Coronary artery (tissue), 2 donors: ENCODE measurements around the gene UBR4.

ENCODE experiments used
- DNase-seq: peaks from one replicate; pipeline ENCODE4 v3.0.0-alpha.2; 2017; ENCODE audit warnings: low spot score
- H3K27ac ChIP-seq, 2 donors: fragments of 200-600 bp; sonication (generic); one replicate each; pipeline ENCODE4 v1.5.1; 2016 to 2019
- H3K4me3 ChIP-seq: fragments of 200-600 bp; sonication (generic); 2 replicates; pipeline ENCODE4 v1.5.1; 2016; ENCODE audit warnings: mild to moderate bottlenecking, moderate library complexity
- CTCF ChIP-seq: fragments of 200-600 bp; sonication (generic); IDR thresholded peaks from one replicate; pipeline ENCODE4 v1.5.1; 2019; ENCODE audit warnings: antibody characterized with exemption

The UBR4 gene

GRCh38 chr1:19199329-19199968 lies 10.6 kb downstream of the UBR4 start:
- DNase-seq, result no peak
- Histone ChIP-seq H3K4me3 (no peak overlapping the region), H3K27ac (no peak overlapping the region)
- TF ChIP-seq CTCF, result no peak

- TF ChIP-seq CTCF, result no peak
- Histone ChIP-seq H3K27ac (no peak overlapping the region), H3K4me3 (no peak overlapping the region)
- no peak for DNase-seq
Measured at GRCh38 chr1:19198820-19199219, 11.2 kb downstream of the UBR4 start.

GRCh38 chr1:19197845-19198244 lies 12.2 kb downstream of the UBR4 start:
- Histone ChIP-seq H3K4me3 (no peak overlapping the region), H3K27ac (no peak overlapping the region)
- no peak for DNase-seq
- no peak for TF ChIP-seq CTCF

GRCh38 chr1:19196331-19196730 lies 13.7 kb downstream of the UBR4 start:
- H3K27ac ChIP-seq, result no peak overlapping the region
- DNase-seq, result no peak
- H3K4me3 ChIP-seq, result no peak overlapping the region
- TF ChIP-seq CTCF, result no peak

GRCh38 chr1:19193004-19193403 lies 17.1 kb downstream of the UBR4 start:
- H3K4me3 ChIP-seq, result no peak overlapping the region
- no peak for TF ChIP-seq CTCF
- no peak for DNase-seq

GRCh38 chr1:19191811-19192210 lies 18.3 kb downstream of the UBR4 start:
- Histone ChIP-seq H3K4me3 (no peak overlapping the region), H3K27ac (no peak overlapping the region)
- no peak for TF ChIP-seq CTCF
- DNase-seq, result no peak

More at GRCh38 chr1:19193004-19193403, 17.1 kb downstream of the UBR4 start:
- H3K27ac ChIP-seq, result no peak overlapping the region

GRCh38 chr1:19190468-19190867 lies 19.6 kb downstream of the UBR4 start:
- no peak for DNase-seq
- TF ChIP-seq CTCF, result no peak
- Histone ChIP-seq H3K27ac (no peak overlapping the region), H3K4me3 (no peak overlapping the region)
